H1 (cell line): ENCODE data around the gene CHRNA10. TPM values are rescaled to one million over a fixed set of nuclear protein-coding genes. Genes with fewer than 3 reads are reported as not detected.

Source experiments
- ASH2L ChIP-seq: fragments of 200-600, 300-600 bp; sonication (generic); IDR thresholded peaks from one replicate; pipeline ENCODE4 v1.7.1; 2017; ENCODE audit warnings: low read length
- CHD7 ChIP-seq: fragments of 300-600 bp; sonication (generic); IDR thresholded peaks from 2 replicates; pipeline ENCODE4 v1.7.1; 2012; ENCODE audit warnings: low read length, moderate library complexity, mild to moderate bottlenecking, inconsistent platforms; ENCODE audit not compliant: insufficient replicate concordance
- GABPA ChIP-seq: IDR thresholded peaks from 2 replicates; pipeline ENCODE4 v1.6.1; 2011; ENCODE audit warnings: mild to moderate bottlenecking, low read length, moderate library complexity, borderline replicate concordance; ENCODE audit not compliant: insufficient read depth
- JUND ChIP-seq: IDR thresholded peaks from 2 replicates; pipeline ENCODE4 v1.6.1; 2011; ENCODE audit warnings: mild to moderate bottlenecking, improper control_type of control experiment, low read length
- NRF1 ChIP-seq: IDR thresholded peaks from 2 replicates; pipeline ENCODE4 v1.6.1; 2011; ENCODE audit warnings: mild to moderate bottlenecking, low read depth, low read length, improper control_type of control experiment
- SP2 ChIP-seq: IDR thresholded peaks from 2 replicates; pipeline ENCODE4 v1.6.1; 2012; ENCODE audit warnings: mild to moderate bottlenecking, low read length, inconsistent platforms
- polyA plus RNA-seq, 7 experiments: library from polyadenylated mRNA; depleted of rRNA in 3 of 7; stranded (reverse) in 5 of 7; unstranded in 2 of 7; fragments of >200 nt in 5 of 7; fragments of 200-250 nt in 2 of 7; gene quantifications; 1 replicate in 5 of 7; 2 replicates in 1 of 7; 4 replicates in 1 of 7; pipeline versions ENCODE4 v1.2.1 to v1.2.3, GENCODE V29; 2011 to 2013; ENCODE audit warnings: missing spikeins in 2 of 7, mixed read lengths in 2 of 7
- total RNA-seq: library from RNA; stranded (reverse); fragmentation: NEBNext Ultra II Directional; extraction: Animal tissue kit (Norgen Biotek cat#: 25700); gene quantifications from 2 replicates; pipeline ENCODE4 v1.2.1, GENCODE V29; 2021
- TF ChIP-seq, protein P1 (sequence below): IDR thresholded peaks from 2 replicates; pipeline ENCODE4 v1.6.1; 2011; ENCODE audit warnings: low read length, improper control_type of control experiment

CHRNA10 gene
- total and polyA plus RNA-seq, 2 of the 8 experiments (the other 6 are each of a cell fraction or from before 2014, with no cell fraction given): 0.68 to 1.3 TPM

DNA sequence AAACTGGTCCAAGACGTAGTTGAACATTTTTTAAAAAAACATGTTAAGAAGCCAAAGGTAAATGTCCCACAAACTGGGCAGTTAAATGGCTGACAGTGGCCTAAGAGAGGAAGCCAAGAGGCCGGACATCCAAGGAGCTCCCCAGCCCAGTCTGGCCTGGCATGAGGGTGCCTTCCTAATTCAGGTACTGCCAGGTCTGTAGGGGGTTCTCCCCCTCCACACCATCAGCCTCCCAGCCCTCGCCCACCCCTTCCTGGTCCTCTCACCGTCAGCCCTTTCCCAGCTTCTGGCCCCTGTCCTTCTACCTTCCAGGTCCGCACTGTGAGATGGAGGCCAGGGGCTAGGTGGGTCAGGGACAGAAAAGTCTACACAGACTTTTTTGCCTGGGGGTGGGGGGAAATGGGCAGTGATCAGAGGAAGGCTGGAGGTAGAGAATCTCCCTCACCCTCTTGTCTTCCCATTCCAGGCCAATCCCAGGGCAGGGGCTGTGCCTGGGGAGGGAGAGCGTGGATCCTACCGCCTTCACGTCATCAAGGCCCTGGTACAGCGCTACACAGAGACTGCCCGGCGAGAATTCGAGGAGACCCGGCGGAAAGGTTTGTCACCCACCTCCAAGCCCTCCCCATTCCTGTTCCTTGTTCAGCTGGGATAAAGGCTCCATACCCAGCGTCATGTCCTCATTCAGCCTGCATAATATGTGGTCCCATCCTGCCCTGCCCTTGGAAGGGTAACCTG, 35.4 kb downstream of the CHRNA10 start (continued):
- TF ChIP-seq CHD7 (no peak), GABPA (no peak), NRF1 (no peak), JUND (no peak), SP2 (no peak), ASH2L (no peak)
- TF ChIP-seq, protein P1, sequence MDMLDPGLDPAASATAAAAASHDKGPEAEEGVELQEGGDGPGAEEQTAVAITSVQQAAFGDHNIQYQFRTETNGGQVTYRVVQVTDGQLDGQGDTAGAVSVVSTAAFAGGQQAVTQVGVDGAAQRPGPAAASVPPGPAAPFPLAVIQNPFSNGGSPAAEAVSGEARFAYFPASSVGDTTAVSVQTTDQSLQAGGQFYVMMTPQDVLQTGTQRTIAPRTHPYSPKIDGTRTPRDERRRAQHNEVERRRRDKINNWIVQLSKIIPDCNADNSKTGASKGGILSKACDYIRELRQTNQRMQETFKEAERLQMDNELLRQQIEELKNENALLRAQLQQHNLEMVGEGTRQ: no peak
- TF ChIP-seq, all 59 proteins: peak for 0
